ENCODE measurements around the gene MTHFD1L. TPM values are rescaled to one million over a fixed set of nuclear protein-coding genes. Genes with fewer than 3 reads are reported as not detected.

MTHFD1L gene
- polyA plus RNA-seq, 3 donors = 0.25 to 1.3 (median 0.39) TPM

DNA sequence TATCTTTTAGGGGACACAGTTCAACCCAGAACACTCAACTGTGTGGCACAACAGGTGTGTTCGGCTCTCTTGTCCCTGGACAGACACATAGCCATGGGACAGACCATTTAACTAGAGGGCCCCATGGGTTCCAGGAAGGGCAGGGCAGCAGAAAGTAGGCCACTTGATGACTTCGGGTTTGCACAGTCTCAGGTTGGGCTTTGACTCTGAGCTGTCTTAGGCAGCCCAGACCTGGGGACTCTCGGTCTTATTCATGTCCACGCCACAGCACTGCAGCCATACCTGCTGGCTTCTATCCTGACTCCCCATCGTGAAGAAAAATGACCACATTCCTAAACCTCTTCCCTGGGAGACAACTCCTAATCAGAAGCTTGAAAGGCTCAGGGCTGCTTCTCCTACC is 228.2 kb downstream of the MTHFD1L start:
- no peak overlapping the region for H3K4me2 ChIP-seq (replicated peaks; ENCODE audit: extremely low read depth, low read length, poor library complexity, severe bottlenecking)
- peak overlapping the region in 1 of 7 donors; percentile 0 for H3K27ac Mint-ChIP-seq
- peaks cover 0 to 4% (median 0%) of the 10 kb centered on the region in 7 donors for H3K9me3 Mint-ChIP-seq

DNA sequence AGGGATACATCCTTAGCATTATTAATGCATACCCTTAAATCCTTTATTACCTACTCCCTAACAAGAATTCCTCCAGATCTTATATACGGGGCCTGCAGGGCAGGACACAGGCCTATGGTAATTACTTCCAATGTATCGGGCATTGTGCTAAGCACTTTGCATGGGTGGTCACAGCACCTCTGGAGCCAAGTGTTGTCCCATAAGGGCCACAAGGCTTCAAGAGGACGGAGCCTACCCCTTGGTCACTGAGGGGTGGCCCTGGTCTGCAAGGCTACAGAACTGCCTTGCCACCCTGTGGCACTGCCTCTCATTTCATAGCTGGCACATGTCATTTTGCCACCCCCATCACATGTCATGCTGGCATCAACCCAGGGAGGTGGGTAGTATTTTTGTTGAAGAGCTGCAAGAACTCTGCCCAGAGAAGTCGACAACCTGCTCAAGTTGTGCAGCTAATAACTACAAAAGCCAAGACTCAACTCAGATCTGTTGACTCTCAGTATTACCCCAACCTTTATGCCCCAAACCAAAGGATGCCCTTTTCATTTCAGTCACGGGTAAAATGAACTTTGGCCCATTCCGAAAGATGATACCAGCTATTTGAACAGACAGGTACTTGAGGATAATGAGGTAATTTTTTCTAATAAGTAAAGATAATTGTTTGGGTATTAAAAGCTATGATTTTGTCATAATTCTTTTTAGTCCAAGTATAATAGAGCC is 230.2 kb downstream of the MTHFD1L start:
- Mint-ChIP-seq H3K36me3 (peaks cover 5 to 15% of the 10 kb centered on the region in 2 donors), H3K9me3 (peaks cover 0 to 4% (median 0%) of the 10 kb centered on the region in 7 donors), H3K27ac (no peak overlapping the region), H3K4me3 (no peak overlapping the region), H3K4me1 (peaks cover 6% of the 10 kb centered on the region), H3K27me3 (ENCODE audit: low read depth in 3 of 3) (peaks cover 0 to 2% (median 1%) of the 10 kb centered on the region in 3 donors)
- Histone ChIP-seq H3K27me3 (ENCODE audit: control insufficient read depth in 2 of 2, insufficient read depth in 2 of 2, low read length in 2 of 2) (no peaks in the 10 kb centered on the region), H4K20me1 (ENCODE audit: insufficient read depth, low read length) (no peaks in the 10 kb centered on the region), H3K9ac (ENCODE audit: insufficient read depth, low read length, poor library complexity, severe bottlenecking) (no peak overlapping the region), H3K27ac (ENCODE audit: low read depth in 1 of 2, low read length in 2 of 2) (no peak overlapping the region), H3K4me2 (replicated peaks; ENCODE audit: extremely low read depth, low read length, poor library complexity, severe bottlenecking) (no peak overlapping the region), H3K9me3 (replicated peaks in 1 of 2; ENCODE audit: control insufficient read depth in 1 of 2, insufficient read depth in 1 of 2, low read length in 2 of 2) (no peaks in the 10 kb centered on the region), H3K4me1 (ENCODE audit: control insufficient read depth in 1 of 2, insufficient read depth in 2 of 2, low read length in 2 of 2) (no peaks in the 10 kb centered on the region), H3K4me3 (replicated peaks in 1 of 3; ENCODE audit: low read depth in 2 of 3, low read length in 3 of 3) (no peak overlapping the region), H3K36me3 (replicated peaks in 1 of 2; ENCODE audit: control insufficient read depth in 1 of 2, insufficient read depth in 2 of 2, low read length in 2 of 2) (no peaks in the 10 kb centered on the region), H3K79me2 (ENCODE audit: insufficient read depth, low read length) (no peaks in the 10 kb centered on the region), H2AFZ (ENCODE audit: insufficient read depth, low read depth, low read length, poor library complexity, severe bottlenecking) (no peak overlapping the region)
- TF ChIP-seq, protein P1, sequence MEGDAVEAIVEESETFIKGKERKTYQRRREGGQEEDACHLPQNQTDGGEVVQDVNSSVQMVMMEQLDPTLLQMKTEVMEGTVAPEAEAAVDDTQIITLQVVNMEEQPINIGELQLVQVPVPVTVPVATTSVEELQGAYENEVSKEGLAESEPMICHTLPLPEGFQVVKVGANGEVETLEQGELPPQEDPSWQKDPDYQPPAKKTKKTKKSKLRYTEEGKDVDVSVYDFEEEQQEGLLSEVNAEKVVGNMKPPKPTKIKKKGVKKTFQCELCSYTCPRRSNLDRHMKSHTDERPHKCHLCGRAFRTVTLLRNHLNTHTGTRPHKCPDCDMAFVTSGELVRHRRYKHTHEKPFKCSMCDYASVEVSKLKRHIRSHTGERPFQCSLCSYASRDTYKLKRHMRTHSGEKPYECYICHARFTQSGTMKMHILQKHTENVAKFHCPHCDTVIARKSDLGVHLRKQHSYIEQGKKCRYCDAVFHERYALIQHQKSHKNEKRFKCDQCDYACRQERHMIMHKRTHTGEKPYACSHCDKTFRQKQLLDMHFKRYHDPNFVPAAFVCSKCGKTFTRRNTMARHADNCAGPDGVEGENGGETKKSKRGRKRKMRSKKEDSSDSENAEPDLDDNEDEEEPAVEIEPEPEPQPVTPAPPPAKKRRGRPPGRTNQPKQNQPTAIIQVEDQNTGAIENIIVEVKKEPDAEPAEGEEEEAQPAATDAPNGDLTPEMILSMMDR (IDR thresholded peaks at IDR 0.05) = no peak
- intact Hi-C loops (cut with micrococcal nuclease) = no loop called here
- WGBS (ENCODE audit: insufficient coverage) = 100% methylated on average over 4 of the region's 6 CpGs
- no peak for DNase-seq

More for the DNA sequence above, 228.2 kb downstream of the MTHFD1L start:
- H4K20me1 ChIP-seq (ENCODE audit: insufficient read depth, low read length) = no peaks in the 10 kb centered on the region
- no peak for DNase-seq
- 100% methylated on average over 5 of the region's 5 CpGs for WGBS (ENCODE audit: insufficient coverage)
- H3K27ac ChIP-seq (ENCODE audit: low read depth in 1 of 2, low read length in 2 of 2) = no peak overlapping the region
- H2AFZ ChIP-seq (ENCODE audit: insufficient read depth, low read depth, low read length, poor library complexity, severe bottlenecking) = no peak overlapping the region
- intact Hi-C loops (cut with micrococcal nuclease) = no loop called here
- no peaks in the 10 kb centered on the region for H3K4me1 ChIP-seq (ENCODE audit: control insufficient read depth in 1 of 2, insufficient read depth in 2 of 2, low read length in 2 of 2)
- H3K27me3 Mint-ChIP-seq (ENCODE audit: low read depth in 3 of 3) = peaks cover 0 to 2% (median 1%) of the 10 kb centered on the region in 3 donors
- H3K36me3 ChIP-seq (replicated peaks in 1 of 2; ENCODE audit: control insufficient read depth in 1 of 2, insufficient read depth in 2 of 2, low read length in 2 of 2) = no peaks in the 10 kb centered on the region
- no peaks in the 10 kb centered on the region for H3K27me3 ChIP-seq (ENCODE audit: control insufficient read depth in 2 of 2, insufficient read depth in 2 of 2, low read length in 2 of 2)
- H3K4me3 Mint-ChIP-seq = no peak overlapping the region
- peaks cover 5 to 11% of the 10 kb centered on the region in 2 donors for H3K36me3 Mint-ChIP-seq
- H3K79me2 ChIP-seq (ENCODE audit: insufficient read depth, low read length) = no peaks in the 10 kb centered on the region
- TF ChIP-seq, protein P1 (IDR thresholded peaks at IDR 0.05) = no peak
- no peaks in the 10 kb centered on the region for H3K9me3 ChIP-seq (replicated peaks in 1 of 2; ENCODE audit: control insufficient read depth in 1 of 2, insufficient read depth in 1 of 2, low read length in 2 of 2)
- H3K4me3 ChIP-seq (replicated peaks in 1 of 3; ENCODE audit: low read depth in 2 of 3, low read length in 3 of 3) = no peak overlapping the region
- H3K4me1 Mint-ChIP-seq = peaks cover 6% of the 10 kb centered on the region
- H3K9ac ChIP-seq (ENCODE audit: insufficient read depth, low read length, poor library complexity, severe bottlenecking) = no peak overlapping the region

Data from CD14-positive monocyte (primary cell).